CD4-positive, CD25-positive, alpha-beta regulatory T cell (primary cell): ENCODE data around the gene ZNF444. TPM values are rescaled to one million over a fixed set of nuclear protein-coding genes. Genes with fewer than 3 reads are reported as not detected.
A peak's percentile ranks its signal among the peaks of the same experiment; 100 is the strongest.
"Not testable (repeated sequence)": the region's sequence is repeated elsewhere in the genome, so short reads cannot be mapped to it uniquely, and the experiment has no call there.

Experiments
- ATAC-seq, 2 donors: fragments of 150-1000 bp; cut with Tn5 transposase; one replicate each; pipeline ENCODE4 v1.10.0; 2021; ENCODE audit warnings: low read depth in 2 of 2, moderate number of reproducible peaks in 2 of 2, moderate library complexity in 1 of 2
- DNase-seq, 3 donors: peaks; one replicate each; pipeline versions ENCODE4 v3.0.0 to v3.0.0-alpha.2; 2012 to 2022; ENCODE audit warnings: mixed read lengths in 1 of 3
- H3K27ac ChIP-seq: one replicate; pipeline ENCODE4 v1.7.0; 2013; ENCODE audit warnings: mild to moderate bottlenecking, low read length; ENCODE audit not compliant: insufficient read depth, poor library complexity, severe bottlenecking
- H3K27me3 ChIP-seq: one replicate; pipeline ENCODE4 v1.7.0; 2013; ENCODE audit warnings: low read length; ENCODE audit not compliant: control insufficient read depth, insufficient read depth
- H3K36me3 ChIP-seq: one replicate; pipeline ENCODE4 v1.7.0; 2013; ENCODE audit warnings: mild to moderate bottlenecking, low read length, moderate library complexity; ENCODE audit not compliant: control insufficient read depth, insufficient read depth
- H3K4me1 ChIP-seq: 2 replicates; pipeline ENCODE4 v1.7.0; 2013; ENCODE audit warnings: mild to moderate bottlenecking, low read length; ENCODE audit not compliant: insufficient read depth, control insufficient read depth, poor library complexity, severe bottlenecking
- H3K4me3 ChIP-seq: one replicate; pipeline ENCODE4 v1.7.0; 2013; ENCODE audit warnings: low read depth, mild to moderate bottlenecking, low read length, moderate library complexity
- H3K9me3 ChIP-seq, 2 experiments: 1 replicate in 1 of 2; 2 replicates in 1 of 2; pipeline ENCODE4 v1.7.0; 2013; ENCODE audit warnings: low read length in 2 of 2, mild to moderate bottlenecking in 1 of 2, moderate library complexity in 1 of 2; ENCODE audit not compliant: control insufficient read depth in 2 of 2
- H3K27ac Mint-ChIP-seq, 3 donors: one replicate each; pipeline ENCODE4 v1.8.0; 2020 to 2022; ENCODE audit warnings: mild to moderate bottlenecking in 3 of 3, mixed read lengths in 3 of 3, moderate library complexity in 2 of 3
- H3K27me3 Mint-ChIP-seq: one replicate; pipeline ENCODE4 v1.8.0; 2022; ENCODE audit warnings: mild to moderate bottlenecking, mixed read lengths
- H3K36me3 Mint-ChIP-seq: one replicate; pipeline ENCODE4 v1.8.0; 2020; ENCODE audit warnings: mixed read lengths
- H3K4me1 Mint-ChIP-seq, 4 donors: one replicate each; pipeline ENCODE4 v1.8.0; 2020 to 2022; ENCODE audit warnings: mixed read lengths in 4 of 4, mild to moderate bottlenecking in 1 of 4
- H3K4me3 Mint-ChIP-seq, 4 donors: one replicate each; pipeline ENCODE4 v1.8.0; 2020 to 2022; ENCODE audit warnings: mild to moderate bottlenecking in 4 of 4, mixed read lengths in 4 of 4, moderate library complexity in 3 of 4
- H3K9me3 Mint-ChIP-seq, 7 donors: one replicate each; pipeline ENCODE4 v1.8.0; 2020 to 2022; ENCODE audit warnings: mixed read lengths in 7 of 7, mild to moderate bottlenecking in 3 of 7, moderate library complexity in 2 of 7
- polyA plus RNA-seq, 4 donors: library from polyadenylated mRNA; unstranded; fragments of 300-500 nt; fragmentation: Illumina TruSeq; gene quantifications; one replicate each; pipeline ENCODE4 v1.2.3, GENCODE V29; 2021
- total RNA-seq: library from RNA; stranded (reverse); gene quantifications from one replicate; pipeline ENCODE4 v1.2.3, GENCODE V29; 2022

ZNF444 gene
- total and polyA plus RNA-seq, 5 donors from 2014 or later, result 10.8 to 23.5 (median 14.3) TPM

DNA sequence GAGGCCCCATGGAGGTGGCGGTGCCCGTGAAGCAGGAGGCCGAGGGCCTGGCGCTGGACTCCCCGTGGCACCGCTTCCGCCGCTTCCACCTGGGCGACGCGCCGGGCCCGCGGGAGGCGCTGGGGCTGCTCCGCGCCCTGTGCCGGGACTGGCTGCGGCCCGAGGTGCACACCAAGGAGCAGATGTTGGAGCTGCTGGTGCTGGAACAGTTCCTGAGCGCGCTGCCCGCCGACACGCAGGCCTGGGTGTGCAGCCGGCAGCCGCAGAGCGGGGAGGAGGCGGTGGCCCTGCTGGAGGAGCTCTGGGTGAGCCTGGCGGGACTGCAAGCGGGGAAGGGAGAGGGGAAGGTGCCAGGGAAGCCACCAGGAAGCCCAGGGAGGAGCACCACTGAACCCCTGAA is 5.8 kb downstream of the ZNF444 start:
- H3K27me3 Mint-ChIP-seq, result no peaks in the 10 kb centered on the region
- no peak overlapping the region for H3K4me3 Mint-ChIP-seq
- peaks cover 13% of the 10 kb centered on the region for H3K36me3 Mint-ChIP-seq
- no peak overlapping the region for H3K4me3 ChIP-seq
- no peak overlapping the region for H3K27ac ChIP-seq
- H3K4me1 Mint-ChIP-seq, result peaks cover 3 to 30% (median 24%) of the 10 kb centered on the region in 4 donors
- no peak for ATAC-seq
- H3K36me3 ChIP-seq, result peaks cover 16% of the 10 kb centered on the region
- H3K27ac Mint-ChIP-seq, result no peak overlapping the region
- H3K27me3 ChIP-seq, result no peaks in the 10 kb centered on the region
- no peak for DNase-seq
- no peaks in the 10 kb centered on the region for H3K9me3 Mint-ChIP-seq
- no peaks in the 10 kb centered on the region for H3K9me3 ChIP-seq
- H3K4me1 ChIP-seq, result peaks cover 9% of the 10 kb centered on the region

DNA sequence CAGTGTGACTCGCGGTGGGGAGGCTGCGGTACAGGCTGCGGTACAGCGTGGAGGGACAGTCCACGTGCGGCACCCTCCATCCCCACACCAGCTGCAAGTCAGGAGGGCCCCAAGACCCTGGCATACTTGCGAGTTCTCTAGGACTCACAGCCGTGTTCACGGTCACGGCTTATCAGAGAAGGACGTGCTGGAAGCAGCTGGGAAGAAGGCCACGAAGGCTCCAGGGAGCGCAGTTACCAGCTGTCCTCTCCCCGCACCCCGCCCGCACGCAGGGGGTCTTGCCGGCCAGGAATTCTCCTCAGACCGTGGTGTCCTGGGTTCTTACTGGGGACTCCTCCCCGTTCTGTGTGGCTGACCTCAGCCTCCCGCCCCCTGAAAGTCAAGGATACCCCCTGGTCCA is 6.2 kb downstream of the ZNF444 start:
- H3K36me3 Mint-ChIP-seq, result peaks cover 13% of the 10 kb centered on the region
- H3K36me3 ChIP-seq, result peaks cover 16% of the 10 kb centered on the region
- ATAC-seq (no peak), DNase-seq (no peak)
- H3K4me3 Mint-ChIP-seq, result no peak overlapping the region
- H3K27ac Mint-ChIP-seq, result no peak overlapping the region
- no peaks in the 10 kb centered on the region for H3K9me3 ChIP-seq
- H3K4me3 ChIP-seq, result no peak overlapping the region
- H3K4me1 Mint-ChIP-seq, result peaks cover 0 to 27% (median 21%) of the 10 kb centered on the region in 4 donors
- H3K27ac ChIP-seq, result no peak overlapping the region
- peaks cover 5% of the 10 kb centered on the region for H3K4me1 ChIP-seq
- no peaks in the 10 kb centered on the region for H3K27me3 ChIP-seq
- no peaks in the 10 kb centered on the region for H3K9me3 Mint-ChIP-seq
- H3K27me3 Mint-ChIP-seq, result no peaks in the 10 kb centered on the region

DNA sequence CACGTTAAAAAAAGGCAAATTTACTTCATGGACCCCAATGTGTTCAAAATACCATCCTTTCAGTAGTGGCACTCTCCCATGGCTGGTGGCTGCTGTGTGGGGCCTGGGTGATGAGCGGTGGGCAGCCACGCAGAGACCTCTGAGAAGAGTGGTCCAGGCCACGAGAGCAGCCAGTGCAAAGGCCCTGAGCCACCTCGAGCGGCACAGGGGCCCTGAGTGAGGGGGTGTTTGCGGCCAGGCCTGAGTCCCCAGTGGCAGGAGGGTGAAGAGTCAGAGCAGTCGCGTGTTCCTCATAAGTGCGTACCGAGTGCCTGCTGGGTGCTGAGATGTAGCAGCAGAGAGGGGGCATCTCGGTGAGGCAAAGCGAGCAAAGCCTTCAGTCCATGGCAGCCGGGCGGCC is 7.0 kb downstream of the ZNF444 start:
- Histone ChIP-seq H3K27me3 (no peaks in the 10 kb centered on the region), H3K9me3 (no peaks in the 10 kb centered on the region), H3K4me3 (no peak overlapping the region), H3K36me3 (peaks cover 16% of the 10 kb centered on the region), H3K4me1 (no peaks in the 10 kb centered on the region), H3K27ac (no peak overlapping the region)
- H3K27ac Mint-ChIP-seq, result no peak overlapping the region
- no peak overlapping the region for H3K4me3 Mint-ChIP-seq
- H3K4me1 Mint-ChIP-seq, result peaks cover 0 to 29% (median 18%) of the 10 kb centered on the region in 4 donors
- H3K9me3 Mint-ChIP-seq, result no peaks in the 10 kb centered on the region
- DNase-seq (no peak), ATAC-seq (no peak)
- peaks cover 13% of the 10 kb centered on the region for H3K36me3 Mint-ChIP-seq
- H3K27me3 Mint-ChIP-seq, result no peaks in the 10 kb centered on the region

DNA sequence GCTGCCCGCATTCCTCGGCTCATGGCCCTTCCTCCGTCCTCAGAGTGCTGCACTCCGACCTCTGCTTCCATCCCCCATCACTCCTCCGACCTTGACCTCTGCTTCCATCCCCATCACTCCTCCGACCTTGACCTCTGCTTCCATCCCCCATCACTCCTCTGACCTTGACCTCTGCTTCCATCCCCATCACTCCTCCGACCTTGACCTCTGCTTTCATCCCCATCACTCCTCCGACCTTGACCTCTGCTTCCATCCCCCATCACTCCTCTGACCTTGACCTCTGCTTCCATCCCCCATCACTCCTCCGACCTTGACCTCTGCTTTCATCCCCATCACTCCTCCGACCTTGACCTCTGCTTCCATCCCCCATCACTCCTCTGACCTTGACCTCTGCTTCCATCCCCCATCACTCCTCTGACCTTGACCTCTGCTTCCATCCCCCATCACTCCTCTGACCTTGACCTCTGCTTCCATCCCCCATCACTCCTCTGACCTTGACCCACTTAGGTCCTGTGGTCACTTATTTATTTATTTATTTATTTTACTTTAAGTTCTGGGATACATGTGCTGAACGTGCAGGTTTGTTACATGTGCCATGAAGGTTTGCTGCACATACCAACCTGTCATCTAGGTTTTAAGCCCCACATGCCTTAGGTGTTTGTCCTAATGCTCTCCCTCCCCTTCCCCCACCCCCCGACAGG is 8.0 kb downstream of the ZNF444 start:
- H3K27ac Mint-ChIP-seq, H3K27me3 Mint-ChIP-seq, ATAC-seq, H3K27me3 ChIP-seq, DNase-seq, H3K27ac ChIP-seq, H3K4me1 ChIP-seq, H3K9me3 ChIP-seq, H3K4me3 ChIP-seq, H3K9me3 Mint-ChIP-seq: not testable (repeated sequence)
- Mint-ChIP-seq H3K36me3 (peaks cover 13% of the 10 kb centered on the region), H3K4me1 (peaks cover 8 to 29% (median 11%) of the 10 kb centered on the region in 4 donors), H3K4me3 (peak overlapping the region in 1 of 4 donors; percentile 32)
- H3K36me3 ChIP-seq, result peaks cover 19% of the 10 kb centered on the region

DNA sequence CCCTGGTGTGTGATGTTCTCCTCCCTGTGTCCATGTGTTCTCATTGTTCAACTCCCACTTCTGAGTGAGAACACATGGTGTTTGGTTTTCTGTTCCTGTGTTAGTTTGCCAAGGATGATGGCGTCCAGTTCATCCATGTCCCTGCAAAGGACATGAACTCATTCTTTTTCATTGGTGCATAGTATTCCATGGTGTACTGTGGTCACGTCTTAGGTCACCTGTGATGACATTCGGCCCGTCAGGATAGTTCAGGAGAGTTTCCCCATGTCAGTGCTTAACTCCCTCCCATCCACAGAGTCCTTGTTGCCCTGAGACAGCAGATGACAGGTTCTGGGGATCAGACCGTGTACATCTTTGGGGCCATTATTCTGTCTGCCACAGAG is 8.6 kb downstream of the ZNF444 start:
- H3K4me3 Mint-ChIP-seq, result no peak overlapping the region
- H3K9me3 Mint-ChIP-seq, result no peaks in the 10 kb centered on the region
- peaks cover 13% of the 10 kb centered on the region for H3K36me3 Mint-ChIP-seq
- peaks cover 19% of the 10 kb centered on the region for H3K36me3 ChIP-seq
- no peak for DNase-seq
- H3K4me3 ChIP-seq, result no peak overlapping the region
- H3K9me3 ChIP-seq, result no peaks in the 10 kb centered on the region
- H3K27ac Mint-ChIP-seq, result no peak overlapping the region
- peaks cover 4 to 24% (median 10%) of the 10 kb centered on the region in 4 donors for H3K4me1 Mint-ChIP-seq
- no peaks in the 10 kb centered on the region for H3K4me1 ChIP-seq
- no peaks in the 10 kb centered on the region for H3K27me3 Mint-ChIP-seq
- no peaks in the 10 kb centered on the region for H3K27me3 ChIP-seq
- H3K27ac ChIP-seq, result no peak overlapping the region
- no peak for ATAC-seq

DNA sequence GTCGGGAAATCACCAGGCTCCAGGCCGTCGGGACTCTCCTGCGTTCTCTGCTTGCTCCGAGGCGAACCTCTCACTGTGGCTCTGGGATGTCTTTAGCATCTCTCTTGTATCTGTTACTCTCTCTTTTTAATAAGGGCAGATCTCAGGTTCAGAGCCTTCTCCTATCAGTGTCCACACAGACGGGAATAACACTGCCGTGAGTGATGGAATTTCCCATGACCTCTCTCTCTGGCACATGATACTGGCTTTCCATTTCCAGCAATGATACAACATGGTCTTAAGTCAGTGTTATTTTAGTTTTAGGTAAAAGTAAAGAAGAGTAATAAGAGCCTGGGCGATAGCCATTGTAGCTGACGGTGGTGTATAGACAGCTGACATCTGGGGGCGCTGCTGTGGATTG is 9.3 kb downstream of the ZNF444 start:
- Mint-ChIP-seq H3K27me3 (no peaks in the 10 kb centered on the region), H3K9me3 (no peaks in the 10 kb centered on the region), H3K27ac (no peak overlapping the region), H3K36me3 (peaks cover 17% of the 10 kb centered on the region), H3K4me1 (peaks cover 4 to 24% (median 11%) of the 10 kb centered on the region in 4 donors), H3K4me3 (no peak overlapping the region)
- Histone ChIP-seq H3K27ac (no peak overlapping the region), H3K27me3 (no peaks in the 10 kb centered on the region), H3K9me3 (no peaks in the 10 kb centered on the region), H3K4me3 (no peak overlapping the region), H3K4me1 (no peaks in the 10 kb centered on the region), H3K36me3 (peaks cover 25% of the 10 kb centered on the region)
- DNase-seq, result no peak
- no peak for ATAC-seq

DNA sequence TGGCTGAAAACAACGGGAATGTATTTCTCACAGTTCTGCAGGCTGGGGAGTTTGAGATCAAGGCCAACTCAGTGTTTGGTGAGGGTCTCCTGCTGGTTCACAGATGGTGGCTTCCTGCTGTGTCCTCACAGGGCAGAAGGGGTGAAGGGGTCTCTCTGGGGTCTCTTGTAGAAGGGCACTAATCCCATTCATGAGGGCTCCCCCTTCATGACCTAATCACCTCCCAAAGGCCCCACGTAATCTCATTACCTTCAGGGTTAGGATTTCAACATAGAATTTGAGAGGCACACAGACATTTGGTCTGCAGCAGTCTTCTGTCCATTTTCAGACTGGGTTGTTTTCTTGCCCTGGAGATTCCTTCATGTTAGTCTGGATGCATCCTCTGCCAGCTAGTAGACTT is 11.6 kb downstream of the ZNF444 start:
- Mint-ChIP-seq H3K27me3 (no peaks in the 10 kb centered on the region), H3K36me3 (peaks cover 26% of the 10 kb centered on the region), H3K4me1 (peaks cover 4 to 24% (median 11%) of the 10 kb centered on the region in 4 donors), H3K27ac (peak overlapping the region in 1 of 3 donors; percentile 20), H3K4me3 (no peak overlapping the region), H3K9me3 (no peaks in the 10 kb centered on the region)
- H3K27me3 ChIP-seq, result no peaks in the 10 kb centered on the region
- ATAC-seq (no peak), DNase-seq (no peak)
- peaks cover 35% of the 10 kb centered on the region for H3K36me3 ChIP-seq
- H3K4me1 ChIP-seq, result no peaks in the 10 kb centered on the region
- no peak overlapping the region for H3K27ac ChIP-seq
- H3K4me3 ChIP-seq, result no peak overlapping the region
- H3K9me3 ChIP-seq, result no peaks in the 10 kb centered on the region

DNA sequence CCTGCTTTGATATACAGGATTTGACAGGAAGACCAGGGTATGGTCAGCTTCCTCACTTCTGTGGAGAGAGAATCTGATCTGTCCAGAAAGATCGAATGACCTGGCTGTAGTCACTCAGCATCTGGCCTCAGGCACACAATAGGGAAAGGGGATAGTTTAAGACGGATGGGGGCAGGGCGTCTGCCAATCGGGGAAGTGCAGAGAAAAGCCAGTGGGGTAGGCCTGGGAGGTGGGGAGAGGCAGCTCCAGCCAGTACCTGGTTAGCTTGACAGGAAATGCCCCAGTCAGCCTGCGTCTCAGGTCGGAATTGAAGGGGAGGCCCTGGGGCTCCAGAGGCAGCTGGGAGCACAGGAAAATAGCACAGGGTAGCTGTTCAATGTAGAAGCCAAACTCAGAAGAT is 12.4 kb downstream of the ZNF444 start:
- Mint-ChIP-seq H3K27me3 (no peaks in the 10 kb centered on the region), H3K36me3 (peaks cover 23% of the 10 kb centered on the region), H3K4me1 (peaks cover 4 to 21% (median 11%) of the 10 kb centered on the region in 4 donors), H3K9me3 (no peaks in the 10 kb centered on the region), H3K4me3 (no peak overlapping the region), H3K27ac (peak overlapping the region; percentile 27 to 39 (median 28))
- no peak for DNase-seq
- no peaks in the 10 kb centered on the region for H3K9me3 ChIP-seq
- ATAC-seq, result no peak
- peaks cover 27% of the 10 kb centered on the region for H3K36me3 ChIP-seq
- no peak overlapping the region for H3K4me3 ChIP-seq
- no peak overlapping the region for H3K27ac ChIP-seq
- no peaks in the 10 kb centered on the region for H3K4me1 ChIP-seq
- no peaks in the 10 kb centered on the region for H3K27me3 ChIP-seq
